HG02798 (cell line): ENCODE results near the gene RPL22L1.
"Not testable (repeated sequence)": the region's sequence is repeated elsewhere in the genome, so short reads cannot be mapped to it uniquely, and the experiment has no call there.

Source experiments
- ATAC-seq: cut with Tn5 transposase; IDR thresholded peaks from one replicate; pipeline ENCODE4 v1.9.1; 2021; ENCODE audit warnings: mild to moderate bottlenecking; ENCODE audit not compliant: unreplicated experiment, poor library complexity

Gene RPL22L1

DNA sequence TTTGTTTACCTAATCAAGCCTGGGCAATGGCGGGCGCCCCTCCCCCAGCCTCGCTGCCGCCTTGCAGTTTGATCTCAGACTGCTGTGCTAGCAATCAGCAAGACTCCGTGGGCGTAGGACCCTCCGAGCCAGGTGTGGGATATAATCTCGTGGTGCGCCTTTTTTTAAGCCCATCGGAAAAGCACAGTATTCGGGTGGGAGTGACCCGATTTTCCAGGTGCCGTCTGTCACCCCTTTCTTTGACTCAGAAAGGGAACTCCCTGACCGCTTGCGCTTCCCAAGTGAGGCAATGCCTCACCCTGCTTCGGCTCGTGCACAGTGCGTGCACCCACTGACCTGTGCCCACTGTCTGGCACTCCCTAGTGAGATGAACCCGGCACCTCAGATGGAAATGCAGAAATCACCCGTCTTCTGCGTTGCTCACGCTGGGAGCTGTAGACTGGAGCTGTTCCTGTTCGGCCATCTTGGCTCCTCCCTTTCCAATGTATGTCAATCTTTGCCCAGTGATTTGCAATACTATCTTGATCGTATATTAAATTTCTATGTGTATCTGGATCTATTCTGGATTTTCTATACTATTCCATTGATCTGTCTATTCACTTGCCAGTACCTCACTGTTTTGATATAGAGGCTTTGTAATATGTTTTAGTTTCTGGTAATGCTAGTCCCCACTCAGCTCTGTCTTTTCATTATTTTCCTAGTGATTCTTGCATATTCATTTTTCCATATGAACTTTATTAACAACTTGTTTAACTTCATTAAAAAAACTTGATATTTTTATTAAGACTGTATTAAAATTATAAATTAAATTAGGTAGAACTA, 14.3 kb upstream of the RPL22L1 start:
- not testable (repeated sequence) for ATAC-seq

DNA sequence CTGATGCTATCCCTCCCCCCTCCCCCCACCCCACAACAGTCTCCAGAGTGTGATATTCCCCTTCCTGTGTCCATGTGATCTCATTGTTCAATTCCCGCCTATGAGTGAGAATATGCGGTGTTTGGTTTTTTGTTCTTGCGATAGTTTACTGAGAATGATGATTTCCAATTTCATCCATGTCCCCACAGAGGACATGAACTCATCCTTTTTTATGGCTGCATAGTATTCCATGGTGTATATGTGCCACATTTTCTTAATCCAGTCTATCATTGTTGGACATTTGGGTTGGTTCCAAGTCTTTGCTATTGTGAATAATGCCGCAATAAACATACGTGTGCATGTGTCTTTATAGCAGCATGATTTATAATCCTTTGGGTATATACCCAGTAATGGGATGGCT, 8.7 kb upstream of the RPL22L1 start:
- ATAC-seq = not testable (repeated sequence)

DNA sequence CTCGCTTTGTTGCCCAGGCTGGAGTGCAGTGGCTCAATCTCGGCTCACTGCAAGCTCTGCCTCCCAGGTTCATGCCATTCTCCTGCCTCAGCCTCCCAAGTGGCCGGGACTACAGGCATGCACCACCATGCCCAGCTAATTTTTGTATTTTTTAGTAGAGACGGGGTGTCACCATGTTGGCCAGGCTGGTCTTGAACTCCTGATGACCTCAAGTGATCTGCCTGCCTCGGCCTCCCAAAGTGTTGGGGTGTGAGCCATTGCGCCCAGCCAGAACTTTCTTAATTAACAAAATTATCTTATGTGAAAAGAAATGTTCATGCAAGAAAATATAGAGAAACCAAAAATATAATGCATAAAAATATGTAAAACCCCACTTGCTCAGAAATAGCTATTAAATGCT, 7.3 kb upstream of the RPL22L1 start:
- ATAC-seq = not testable (repeated sequence)

DNA sequence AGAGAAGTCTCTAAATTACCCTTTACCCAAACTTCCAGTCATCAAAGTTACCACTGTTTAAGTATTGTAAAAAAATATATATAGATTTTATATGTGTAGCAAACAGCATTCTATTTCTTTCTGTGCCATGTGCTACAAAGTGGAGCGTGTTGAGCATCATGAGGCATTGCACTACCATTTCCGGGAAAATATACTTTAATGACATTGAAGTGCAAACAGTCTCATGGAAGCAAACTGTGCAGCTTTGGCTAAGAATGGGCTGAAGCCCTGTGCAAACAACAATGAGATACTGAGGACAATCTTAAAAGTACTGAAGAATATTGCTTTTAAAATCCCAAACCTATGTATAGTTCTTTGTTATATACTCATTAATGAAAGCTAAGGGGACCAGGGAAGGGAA, 6.5 kb upstream of the RPL22L1 start:
- ATAC-seq = no peak

DNA sequence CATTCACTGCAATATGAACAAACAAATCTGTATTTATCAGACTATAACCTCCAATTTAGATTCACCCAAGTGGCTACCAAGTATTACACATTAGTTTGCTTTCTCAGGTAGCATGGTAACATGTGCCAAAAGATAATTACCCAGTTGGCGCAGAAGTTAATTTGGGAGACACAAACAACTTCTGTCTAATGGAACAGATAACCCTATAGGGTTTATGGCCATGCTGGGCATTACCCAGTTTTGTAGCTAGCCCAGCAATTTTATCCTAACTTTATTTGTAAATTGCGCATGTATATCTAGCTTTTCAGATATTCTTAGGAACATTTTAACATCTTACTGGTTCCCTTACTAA, 780 bp downstream of the RPL22L1 start:
- ATAC-seq = no peak

DNA sequence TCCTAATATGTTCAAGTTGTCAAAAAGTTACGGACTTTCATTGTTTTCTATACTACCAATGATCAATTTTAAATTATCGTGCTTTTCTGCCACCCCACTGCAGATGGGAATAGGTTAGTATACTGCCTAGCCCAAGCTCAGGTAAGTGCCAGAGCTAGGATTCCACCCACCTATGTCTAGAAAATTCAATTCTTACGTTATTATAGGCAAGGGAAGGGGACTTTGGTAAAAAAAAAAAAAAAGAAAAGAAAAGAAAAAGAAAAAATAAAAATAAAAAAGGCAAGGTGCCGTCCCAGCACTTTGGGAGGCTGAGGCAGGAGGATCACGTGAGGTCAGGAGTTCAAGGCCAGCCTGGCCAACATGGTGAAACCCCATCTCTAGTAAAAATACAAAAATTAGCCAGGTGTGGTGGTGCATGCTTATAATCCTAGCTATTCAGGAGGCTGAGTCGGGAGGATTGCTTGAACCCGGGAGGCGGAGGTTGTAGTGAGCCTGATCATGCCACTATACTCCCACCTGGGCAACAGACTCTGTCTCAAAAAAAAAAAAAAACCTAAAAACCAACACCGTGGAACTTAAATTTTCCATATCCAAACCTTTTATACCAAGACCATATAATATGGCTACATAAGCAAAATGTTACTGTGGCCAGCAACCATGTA, 1.3 kb downstream of the RPL22L1 start:
- no peak for ATAC-seq

DNA sequence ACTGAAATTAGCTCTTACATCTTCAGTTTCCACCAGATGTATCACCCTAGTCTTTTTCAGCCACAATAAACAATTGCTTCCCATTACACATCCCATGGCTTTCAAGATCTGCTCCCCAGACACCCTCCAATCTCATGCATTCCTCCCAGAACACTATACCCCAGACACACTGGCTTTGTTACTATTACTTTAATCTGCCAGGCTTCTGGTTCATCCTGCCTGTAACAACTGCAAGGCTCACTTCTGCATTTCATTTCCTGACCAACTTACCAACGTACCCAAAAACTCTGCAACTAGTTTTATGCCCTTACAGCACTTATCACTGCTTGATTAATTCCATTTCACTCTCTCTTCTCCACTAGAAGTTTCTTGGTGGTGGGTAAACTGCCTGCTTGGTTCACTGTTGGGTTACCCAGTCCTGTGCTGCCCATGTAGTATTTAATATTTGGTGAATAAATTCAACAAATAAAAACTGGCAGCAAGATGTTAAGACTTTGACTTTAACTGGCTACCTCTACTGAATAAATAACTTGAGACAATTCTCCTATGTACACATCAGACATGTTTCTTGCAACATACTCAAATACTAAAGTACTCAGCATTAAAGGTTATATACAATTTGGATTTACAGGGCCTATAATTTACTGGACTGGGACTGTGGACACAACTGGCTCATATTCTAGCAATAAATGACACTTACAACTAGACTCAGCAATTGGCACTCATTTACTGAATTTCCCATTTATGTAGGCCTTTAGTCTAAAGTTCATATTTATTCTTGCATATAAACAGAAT, 2.7 kb downstream of the RPL22L1 start:
- no peak for ATAC-seq

DNA sequence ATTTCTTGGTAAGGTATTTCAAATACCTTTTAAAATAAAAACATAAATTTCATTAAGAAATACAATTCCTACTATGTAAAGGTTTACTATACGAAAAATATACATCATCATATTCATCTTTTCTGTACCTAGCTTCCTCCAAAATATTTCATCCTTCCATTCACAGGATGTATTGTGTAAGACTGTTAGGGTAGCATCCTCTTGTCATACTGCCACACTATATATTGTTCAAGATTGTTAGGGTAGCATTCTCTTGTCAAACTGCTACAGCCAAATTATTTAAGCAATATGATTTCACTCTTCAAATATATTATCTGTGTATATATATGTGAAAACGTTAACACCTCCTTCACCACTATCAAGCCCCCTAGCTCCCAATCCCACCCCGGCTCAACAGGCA, 3.5 kb downstream of the RPL22L1 start:
- ATAC-seq = no peak

DNA sequence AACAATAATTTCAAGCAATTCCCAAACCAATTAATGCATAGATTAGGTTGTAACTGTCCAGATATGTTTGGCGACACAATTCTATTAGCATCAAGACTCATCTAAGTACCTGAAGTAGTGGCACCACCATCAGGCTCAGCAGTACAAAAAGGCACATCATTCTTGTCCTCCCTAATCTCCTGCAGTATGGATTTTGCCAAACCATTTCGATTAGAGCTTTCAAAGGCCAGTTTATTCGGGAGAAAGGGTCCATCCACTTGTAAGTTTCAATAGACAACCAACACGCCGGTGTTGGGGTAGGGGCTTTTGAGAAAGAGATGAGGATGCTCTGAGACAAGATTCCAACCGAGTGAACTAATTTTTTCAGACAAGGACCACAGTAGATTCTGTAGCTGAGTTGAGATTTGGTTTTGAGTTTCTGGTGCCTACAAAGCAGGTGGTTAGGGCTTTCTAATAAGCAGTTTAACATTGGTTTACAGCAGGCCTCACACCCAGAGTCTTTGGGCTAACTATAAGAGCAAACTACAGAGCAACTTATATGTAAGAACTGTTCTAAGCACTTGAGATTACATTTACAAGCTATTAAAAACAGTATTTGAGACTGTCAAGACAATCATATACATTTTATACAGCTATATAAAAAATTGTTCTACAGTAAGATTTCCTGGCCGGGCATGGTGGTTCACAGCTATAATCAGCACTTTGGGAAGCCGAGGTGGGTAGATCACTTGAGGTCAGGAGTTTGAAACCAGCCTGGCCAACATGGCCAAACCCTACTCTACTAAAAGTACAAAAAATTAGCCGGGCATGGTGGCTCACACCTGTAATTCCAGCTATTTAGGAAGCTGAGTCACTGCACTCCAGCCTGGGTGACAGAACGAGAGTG, 4.5 kb downstream of the RPL22L1 start:
- no peak for ATAC-seq

DNA sequence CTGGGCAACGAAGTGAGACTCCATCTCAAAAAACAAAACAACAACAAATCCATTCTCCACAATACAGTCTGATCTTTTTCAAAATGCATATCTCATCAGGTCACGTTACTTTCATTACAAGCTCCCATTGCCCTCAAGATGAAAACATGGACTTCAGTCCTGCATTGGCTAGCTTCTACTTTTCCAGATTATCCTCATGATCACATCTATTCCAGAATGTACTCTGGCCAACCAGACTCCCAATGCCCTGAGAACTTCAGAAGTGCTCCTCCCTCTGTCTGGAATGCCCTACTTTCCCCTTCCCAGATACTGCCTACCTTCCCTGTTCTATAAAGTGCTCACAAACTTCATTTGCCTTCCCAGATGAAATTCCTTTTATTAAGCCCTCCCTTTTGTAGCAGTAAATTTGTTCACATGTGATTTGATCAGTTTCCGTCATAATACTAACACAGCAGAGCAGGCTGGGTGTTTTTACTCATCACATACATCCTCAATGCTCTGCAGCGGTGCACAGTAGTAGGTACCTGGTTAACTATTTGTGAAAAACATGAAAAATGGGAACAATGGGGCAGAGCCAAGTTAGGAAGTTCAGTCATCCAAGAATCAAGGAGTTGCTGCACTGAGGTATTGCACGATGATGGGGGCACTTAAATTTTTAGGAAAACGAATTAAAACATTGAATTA, 5.3 kb downstream of the RPL22L1 start:
- ATAC-seq = no peak

DNA sequence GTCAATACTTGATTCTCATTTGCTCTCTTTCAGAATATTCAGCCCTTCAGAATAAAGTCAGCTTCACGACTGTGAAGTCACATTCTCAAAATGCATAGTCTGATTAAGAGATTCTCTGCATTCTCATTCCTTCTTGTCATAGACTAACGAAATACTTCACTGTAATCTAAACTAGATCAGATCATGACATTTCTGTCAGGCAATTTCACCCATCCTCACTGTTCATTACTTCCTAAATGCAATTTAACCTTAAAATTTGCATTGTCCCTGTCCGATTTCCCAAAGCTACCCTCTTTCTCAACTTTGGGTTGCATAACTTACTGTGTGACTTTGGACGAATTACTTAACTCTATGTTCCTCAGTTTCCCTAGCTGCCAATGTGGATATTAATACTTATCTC, 6.2 kb downstream of the RPL22L1 start:
- no peak for ATAC-seq

DNA sequence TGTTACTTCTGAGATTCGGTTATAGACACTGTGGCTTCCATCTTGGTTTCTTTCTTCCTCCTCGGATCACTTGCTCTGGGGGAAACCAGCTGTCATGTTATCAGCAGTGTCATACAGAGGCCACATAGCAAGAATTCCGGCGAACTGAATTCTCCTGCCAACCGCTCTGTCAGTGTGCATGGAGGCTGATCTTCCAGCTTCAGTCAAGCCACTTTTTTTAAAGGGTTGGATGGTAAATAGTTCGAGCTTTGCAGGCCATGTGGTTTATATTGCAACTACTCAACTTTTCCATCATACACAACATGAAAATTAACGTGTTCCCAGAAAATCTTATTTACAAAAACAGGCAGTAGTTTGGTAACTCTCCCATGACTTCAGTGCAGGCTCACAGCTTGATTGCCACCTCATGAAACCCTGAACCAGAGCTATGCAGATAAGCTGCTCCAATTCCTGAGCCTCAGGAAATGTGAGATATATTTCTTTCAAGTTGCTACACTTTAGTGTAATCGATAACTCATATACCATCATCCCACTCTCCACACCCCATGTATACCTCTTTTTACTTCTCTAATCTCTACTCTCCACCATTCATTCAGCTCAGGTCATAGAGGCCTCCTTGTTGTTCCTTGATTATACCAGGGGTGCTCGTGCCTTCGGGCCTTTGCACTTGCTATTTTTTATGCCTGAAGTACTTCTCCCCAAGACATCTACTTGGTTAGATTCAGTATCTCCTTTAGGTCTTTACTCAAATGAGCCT, 7.2 kb downstream of the RPL22L1 start:
- no peak for ATAC-seq

DNA sequence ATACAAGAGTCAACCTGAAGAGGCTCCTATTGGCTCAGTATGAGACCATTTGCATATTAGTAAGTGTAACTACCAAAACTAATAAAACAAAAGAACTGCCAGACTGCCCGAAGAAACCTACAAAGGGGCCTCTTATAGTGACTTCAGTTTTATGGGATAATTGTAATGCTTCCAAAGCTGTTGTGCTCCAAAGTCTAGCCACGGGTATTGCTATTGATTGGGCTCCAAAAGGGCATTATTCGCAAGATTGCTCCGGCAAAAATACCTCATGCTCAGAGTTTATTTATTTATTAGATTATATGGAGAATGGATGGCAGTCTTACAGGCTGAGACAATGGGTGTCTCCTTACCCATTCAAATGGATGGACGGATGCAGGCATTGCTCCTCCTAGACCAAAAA, 11.4 kb downstream of the RPL22L1 start:
- ATAC-seq = no peak

DNA sequence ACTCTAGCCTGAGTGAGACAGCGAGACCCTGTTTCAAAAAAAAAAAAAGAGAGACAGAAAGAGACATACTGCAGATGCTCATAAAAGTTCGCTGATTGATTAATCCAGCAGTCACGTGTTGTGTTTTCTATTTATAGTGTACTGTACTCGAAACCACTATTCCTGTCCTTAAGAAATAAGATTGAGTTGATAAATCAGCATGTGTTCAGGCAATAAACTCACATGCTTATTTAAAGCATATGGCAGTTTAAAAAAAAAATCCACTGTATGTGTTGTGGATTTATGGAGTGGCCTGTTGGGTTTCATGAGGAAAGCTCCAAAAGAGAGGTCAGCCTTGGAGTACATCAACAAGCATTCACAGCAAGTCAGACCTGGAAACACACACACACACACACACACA, 17.7 kb downstream of the RPL22L1 start:
- ATAC-seq = no peak

DNA sequence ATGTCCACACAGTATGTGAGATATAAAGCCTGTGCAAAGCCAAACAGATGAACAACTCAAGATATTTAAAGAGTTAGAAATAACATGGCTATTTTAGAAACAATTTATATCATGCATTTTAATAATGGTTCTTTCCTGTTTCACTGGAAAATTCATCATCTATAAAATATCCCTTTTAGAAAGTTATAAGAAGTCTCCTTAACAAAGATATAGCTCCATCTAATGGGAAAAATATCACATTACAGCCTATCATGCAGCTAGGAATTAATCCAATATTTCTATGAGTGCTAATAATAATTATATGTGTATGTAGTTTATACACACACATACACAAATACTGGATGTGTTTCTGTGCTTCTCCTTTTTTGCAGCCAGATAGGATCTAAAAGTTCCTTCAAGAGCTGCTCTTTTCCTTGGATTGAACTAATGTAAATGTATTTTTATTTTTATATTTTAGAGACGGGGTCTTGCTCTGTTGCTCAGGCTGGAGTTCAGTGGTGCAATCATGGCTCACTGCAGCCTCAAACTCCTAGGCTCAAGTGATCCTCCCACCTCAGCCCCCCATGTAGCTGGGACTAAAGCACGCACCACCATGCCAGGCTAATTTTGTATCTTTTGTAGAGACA, 21.6 kb downstream of the RPL22L1 start:
- no peak for ATAC-seq

DNA sequence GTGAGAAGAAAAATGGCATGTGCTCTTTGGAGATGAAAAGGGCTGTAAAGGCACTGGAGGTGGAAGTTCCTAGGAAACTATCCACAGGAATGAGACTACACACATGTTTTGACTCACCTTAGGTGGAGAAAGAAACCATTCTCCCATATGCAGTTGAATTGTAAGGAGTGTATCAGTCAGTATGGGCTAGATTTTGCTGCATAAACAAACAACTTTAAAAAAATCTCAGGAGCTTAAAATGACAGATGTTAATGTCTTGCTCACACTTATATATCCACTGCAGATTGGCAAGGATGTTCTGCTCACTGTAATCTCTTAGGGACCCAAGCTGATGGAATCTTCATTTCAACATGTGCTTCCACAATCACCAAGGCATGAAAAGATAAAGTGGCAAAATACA, 25.6 kb downstream of the RPL22L1 start:
- no peak for ATAC-seq

DNA sequence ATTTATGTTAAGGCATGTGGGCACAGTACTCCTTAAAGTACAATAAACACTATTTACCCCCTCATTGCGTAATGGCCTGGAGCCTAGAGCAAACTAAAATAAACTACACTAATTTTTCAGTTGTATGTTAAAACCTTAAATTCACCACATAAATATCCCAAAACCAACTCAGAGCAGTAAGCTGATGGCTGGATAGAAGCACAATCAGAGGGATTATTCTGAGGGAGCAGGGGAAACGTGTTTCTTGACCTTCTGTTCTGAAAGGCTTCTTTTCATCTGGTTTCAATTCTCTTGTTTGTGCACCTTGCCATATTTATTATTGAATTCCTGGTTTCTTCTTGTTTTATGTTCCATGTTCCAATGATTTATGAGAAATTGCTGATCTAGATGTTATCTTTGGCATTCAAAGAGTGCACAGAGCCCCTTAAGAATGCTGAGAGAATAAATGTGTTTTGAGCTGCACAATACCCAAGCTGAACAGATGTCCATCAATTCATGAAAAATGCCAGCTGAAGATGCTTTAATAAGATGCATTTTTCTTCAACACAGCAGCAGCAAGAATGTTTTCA, 29.6 kb downstream of the RPL22L1 start:
- ATAC-seq = no peak

DNA sequence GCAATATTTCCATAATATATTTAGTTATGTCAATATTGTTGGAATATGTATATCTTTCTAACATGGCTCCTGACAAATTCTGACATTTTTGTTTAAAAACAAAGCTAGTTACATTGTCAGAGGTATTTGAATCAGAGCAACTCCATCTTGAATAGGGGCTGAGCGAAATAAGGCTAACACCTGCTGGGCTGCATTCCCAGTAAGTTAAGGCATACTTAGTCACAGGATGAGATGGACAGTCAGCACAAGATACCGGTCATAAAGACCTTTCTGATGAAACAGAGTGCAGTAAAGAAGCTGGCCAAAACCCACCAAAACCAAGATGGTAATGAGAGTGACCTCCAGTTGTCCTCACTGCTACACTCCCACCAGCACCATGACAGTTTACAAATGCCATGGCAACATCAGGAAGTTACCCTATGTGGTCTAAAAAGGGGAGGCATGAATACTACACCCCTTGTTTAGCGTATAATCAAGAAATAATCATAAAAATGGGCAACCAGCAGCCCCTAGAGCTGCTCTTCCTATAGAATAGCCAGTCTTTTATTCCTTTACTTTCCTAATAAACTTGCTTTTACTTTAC, 30.4 kb downstream of the RPL22L1 start:
- no peak for ATAC-seq
